ENCODE results near the gene FBL.
"Not testable (repeated sequence)": the region's sequence is repeated elsewhere in the genome, so short reads cannot be mapped to it uniquely, and the experiment has no call there.

FBL gene

DNA sequence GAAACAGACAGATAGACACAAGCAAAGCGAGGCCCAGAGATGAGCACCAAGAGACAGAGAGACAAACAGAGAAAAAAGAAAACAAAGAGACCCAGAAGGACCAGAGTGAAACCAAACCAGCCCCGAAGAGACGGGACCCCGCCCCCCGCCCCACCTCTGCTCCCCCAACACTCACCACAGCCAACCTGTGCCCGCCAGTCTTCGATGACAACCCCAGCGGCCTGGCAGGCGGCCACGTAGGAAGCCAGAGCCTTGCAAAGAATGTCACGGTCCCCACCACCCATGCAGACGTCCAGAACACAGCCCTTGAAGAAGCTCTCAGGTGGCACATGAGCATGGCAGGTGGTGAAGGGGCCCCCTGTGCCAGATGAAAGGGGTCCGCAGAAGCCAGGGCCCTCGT, 31.3 kb upstream of the FBL start:
- ATAC-seq, DNase-seq: not testable (repeated sequence)

DNA sequence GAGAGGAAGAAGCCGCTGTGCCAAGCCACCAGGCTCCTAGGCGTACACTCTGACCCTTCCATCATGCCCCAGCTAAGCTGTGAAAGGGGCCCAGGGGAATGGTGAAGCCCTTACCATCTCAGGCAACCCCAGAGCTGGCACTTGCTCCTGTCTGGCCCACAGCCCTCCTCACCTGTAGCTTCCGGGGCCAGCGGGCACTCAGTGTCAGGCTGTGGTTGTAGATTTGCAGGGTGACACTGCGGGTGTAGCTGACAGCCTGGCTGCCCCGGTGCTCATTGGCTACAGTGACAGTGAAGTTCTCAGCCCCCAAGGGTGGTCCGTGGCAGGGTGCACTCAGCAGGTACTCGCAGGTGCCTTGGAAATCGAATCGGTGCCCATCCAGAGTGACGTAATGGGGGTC, 30.3 kb upstream of the FBL start:
- not testable (repeated sequence) for DNase-seq, ATAC-seq

DNA sequence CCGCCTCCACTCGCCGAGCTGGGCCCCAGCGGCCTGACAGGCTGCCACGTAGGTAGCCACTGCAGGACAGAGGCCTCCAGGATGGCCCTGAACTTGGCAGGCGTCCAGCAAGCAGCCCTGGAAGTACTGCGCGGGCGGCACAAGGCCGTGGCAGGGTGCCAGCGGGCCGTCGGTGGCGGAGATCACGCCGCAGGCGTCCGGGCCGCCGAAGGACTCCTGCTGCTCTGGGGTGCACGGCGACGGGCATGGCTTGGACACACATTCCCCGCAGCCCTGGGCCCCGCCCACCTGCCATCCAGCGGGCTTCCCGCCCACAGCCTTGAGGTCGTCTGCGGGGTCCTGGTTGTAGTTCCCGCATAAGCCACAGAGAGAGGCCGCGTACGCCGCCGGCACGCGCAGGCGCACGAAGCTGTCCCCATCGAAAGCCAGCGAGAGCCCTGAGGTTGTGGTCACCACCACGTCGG, 29.3 kb upstream of the FBL start:
- not testable (repeated sequence) for ATAC-seq, DNase-seq

DNA sequence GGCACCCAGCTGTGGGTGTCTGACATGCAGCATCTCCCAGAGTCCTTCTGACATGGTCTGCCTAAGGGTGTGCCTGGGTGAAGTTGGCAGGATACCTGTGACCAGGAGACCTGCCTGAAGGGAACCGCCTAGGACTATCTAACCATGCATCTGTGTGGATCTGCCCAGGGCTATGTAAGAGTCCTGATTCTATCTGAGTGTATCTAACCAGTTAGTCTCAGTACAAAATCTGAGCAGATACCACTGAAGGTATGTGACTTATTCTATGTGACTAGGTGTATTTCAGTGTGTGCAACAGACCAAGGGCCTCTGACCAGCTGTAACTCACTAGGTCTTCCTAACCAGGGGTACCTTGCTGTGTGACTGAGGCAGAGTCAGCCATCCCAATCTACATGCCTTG, 28.2 kb upstream of the FBL start:
- DNase-seq = no peak
- ATAC-seq = no peak

DNA sequence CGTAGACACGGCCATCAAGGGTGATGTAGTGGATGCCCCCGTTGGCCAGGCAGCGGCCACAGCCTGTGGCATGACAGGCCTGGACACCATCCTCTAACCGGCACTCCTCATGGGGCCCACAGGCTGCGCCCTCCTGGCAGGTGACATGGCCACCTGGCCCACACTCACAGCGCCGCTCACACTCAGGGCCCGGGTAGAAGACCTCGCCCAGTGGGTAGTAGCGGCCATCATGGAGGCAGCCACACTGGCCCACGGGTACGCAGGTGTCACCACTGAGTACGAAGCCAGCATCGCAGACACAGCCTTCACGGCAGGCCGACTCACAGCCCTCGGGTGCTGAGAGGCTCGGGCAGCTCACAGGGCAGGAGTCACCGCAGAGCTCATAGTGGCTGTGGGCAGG, 27.2 kb upstream of the FBL start:
- ATAC-seq (no peak), DNase-seq (no peak)

DNA sequence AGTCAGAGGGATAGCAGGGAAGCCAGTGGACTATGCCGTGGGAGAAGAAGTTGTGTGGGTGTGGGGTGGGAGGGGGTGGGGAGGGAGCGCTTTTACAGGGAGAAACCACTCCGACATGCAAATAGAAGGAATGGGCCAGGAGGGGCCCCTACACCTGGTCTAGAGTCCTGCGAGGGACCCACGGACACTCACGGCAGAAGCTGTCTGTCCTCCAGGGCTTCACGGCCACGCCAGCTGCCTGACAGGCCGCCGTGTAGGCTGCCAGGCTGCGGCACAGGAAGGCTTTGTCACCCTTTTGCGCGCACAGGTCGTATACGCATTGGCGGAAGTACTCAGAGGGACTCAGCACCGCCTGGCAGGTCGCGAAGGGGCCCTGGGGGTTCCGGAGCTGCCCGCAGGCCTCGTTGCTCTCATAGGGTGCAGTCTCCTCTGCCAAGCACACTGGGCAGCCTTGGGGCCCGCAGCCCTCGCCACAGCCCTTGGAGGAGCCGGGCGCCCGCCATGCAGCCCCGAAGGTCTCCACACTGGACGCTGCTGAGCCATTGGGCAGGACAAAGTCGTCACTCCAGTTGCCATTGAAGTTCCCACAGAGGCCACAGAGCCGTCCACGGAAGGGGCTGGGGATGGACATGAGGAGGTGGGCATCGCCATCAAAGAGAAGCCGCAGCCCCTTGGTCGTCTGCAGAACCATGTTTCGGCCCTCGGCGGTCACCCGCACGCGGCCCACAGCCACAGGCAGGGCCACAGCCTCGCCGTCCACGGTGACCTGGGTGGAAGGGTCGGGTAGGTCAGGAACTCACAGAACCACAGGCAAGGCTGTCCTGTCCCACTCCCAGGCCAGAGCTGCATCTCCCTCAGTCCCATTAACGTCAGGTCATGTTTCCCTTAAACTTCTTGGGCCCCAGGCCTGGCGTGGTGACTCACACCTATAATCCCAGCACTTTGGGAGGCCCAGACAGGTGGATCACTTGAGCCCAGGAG, 26.0 kb upstream of the FBL start:
- no peak for DNase-seq
- no peak for ATAC-seq

DNA sequence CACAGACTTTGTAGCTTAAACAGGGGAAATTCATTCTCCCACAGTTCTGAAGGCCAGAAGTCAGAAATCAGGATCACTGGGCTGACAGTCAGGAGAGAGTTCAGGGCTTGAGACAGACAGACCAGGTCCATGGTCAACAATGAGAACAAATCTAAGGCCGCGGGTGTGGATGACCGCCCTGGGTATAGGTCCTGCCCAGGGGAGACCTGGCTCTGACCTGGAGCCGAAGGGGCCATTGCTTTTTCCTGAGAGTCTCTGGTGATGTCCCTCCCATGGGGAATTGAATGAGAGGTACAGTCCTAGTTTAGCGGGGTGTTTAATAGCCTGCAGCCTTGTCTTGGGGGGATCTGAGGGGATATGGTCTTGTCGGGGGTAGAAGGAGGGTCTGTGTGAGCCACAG, 25.2 kb upstream of the FBL start:
- DNase-seq (no peak), ATAC-seq (no peak)

DNA sequence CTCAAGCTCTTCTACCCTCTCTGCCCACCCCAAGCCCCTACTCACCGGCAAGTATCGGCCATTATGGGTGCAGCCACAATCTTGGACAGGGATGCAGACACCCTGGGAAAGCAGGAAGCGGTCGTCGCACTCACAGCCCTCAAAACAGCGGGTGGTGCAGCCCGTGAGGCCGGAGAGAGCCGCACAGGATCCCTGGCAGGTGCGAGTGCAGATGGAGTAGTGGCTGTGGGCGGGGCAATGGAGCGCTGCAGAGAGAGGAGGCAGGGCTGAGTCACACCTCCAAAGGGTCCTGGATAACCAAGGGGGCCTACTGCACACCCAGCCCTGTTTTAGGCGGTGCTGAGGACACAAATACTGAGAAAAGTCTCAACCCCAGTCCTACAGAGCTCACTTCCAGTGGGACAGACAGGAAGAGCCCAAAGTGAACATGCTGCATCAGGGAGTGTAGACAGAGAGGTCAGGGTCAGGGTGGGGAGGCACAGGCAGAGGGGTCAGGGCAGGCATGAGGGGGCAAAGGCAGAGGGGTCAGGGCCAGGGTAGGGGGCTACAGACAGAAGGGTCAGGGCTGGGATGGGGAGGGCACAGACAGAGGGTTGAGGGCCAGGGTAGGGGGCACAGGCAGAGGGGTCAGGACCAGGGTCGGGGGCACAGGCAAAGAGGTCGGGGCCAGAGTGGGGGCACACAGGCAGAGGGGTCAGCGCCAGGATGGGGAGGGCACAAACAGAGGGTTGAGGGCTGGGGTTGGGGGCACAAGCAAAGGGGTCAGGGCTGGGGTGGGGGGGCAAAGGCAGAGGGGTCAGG, 24.2 kb upstream of the FBL start:
- ATAC-seq = no peak
- DNase-seq = no peak

DNA sequence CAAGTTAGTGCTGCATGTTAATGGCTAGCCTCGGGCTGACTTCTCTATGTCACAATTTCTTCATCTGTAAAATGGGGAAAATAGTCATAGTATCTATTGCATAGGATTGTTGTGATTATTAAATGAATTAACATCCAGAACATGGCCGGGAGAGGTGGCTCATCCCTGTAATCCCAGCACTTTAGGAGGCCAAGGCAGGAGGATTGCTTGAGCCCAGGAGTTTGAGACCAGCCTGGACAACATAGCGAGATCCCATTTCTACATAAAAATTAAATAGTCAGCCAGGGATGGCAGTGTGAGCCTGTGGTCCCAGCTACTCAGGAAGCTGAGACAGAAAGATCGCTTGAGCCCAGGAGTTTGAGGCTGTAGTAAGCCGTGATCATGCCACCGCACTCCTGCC, 21.8 kb upstream of the FBL start:
- DNase-seq (no peak), ATAC-seq (no peak)

DNA sequence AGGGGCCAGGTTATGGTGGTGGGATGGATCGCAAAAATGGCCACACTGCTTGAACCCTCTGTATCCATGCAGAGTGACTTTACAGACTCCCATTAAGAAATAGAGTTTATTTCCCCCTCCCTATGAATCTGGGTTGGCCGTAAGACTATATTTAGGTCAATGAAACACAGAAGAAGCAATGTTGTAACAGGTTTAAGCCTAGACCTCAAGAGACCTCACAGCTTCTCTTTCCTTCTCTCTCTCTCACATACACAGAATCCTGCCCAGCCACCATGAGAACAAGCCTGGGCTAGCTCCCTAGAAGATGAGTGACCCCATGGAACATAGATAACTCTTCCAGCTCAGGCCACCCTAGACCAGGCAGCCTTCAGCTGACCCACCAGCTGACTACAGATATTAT, 21.0 kb upstream of the FBL start:
- DNase-seq = no peak
- ATAC-seq = no peak

DNA sequence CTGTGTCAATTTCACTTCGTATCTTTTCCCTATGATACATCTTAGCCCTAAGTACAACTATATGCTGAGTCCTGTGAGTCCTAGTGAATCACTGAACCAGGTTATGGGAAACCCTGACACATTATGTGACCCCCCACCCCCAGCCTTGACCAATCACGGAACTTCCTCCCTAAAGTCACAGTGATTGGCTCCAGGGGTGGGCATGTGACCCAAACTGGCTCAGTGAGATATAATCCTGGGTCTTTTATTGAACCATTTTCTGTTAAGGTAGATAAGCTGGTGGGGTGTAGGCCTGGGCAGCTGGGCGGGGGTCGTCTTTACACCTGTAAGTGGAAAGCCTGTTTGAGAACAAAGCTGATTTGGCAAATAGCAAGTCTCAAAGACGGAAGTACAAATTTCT, 19.8 kb upstream of the FBL start:
- ATAC-seq = peak; percentile 40

DNA sequence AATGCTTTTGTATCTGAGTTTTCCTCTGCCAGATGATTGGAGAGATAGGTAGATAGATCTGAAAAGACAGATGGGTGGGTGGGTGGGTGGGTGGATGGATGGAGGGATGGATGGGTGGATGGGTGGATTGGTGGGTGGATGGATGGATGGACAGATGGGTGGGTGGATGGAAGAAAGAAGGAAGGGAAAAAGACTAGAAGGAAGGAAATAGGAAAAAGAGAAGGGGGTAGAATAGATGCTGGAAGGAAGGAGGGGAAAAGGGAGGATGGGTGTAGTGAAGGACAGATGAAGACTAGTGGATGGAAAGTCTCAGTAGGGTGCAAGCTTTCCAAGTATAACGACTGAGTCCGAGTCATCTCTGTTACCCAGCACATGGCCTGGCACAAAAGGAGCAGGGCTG, 19.0 kb upstream of the FBL start:
- DNase-seq = no peak
- ATAC-seq = no peak

More for the DNA sequence above, 19.8 kb upstream of the FBL start:
- DNase-seq = no peak

DNA sequence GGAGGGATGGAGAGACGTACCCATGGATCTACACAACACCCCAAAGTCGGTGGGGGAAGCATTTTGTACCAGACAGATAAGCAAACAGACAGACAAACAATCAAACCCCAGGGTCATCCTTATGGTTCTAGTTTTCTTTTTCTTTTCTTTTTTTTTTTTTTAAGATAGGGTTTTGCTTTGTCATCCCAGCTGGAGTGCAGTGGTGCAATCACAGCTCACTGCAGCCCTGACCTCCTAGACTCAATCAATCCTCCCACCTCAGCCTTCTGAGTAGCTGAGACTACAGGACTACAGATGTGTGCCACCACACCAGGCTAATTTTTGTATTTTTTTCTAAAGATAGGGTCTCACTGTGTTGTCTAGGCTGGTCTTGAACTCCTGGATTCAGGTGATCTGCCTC, 17.9 kb upstream of the FBL start:
- ATAC-seq (no peak), DNase-seq (no peak)

DNA sequence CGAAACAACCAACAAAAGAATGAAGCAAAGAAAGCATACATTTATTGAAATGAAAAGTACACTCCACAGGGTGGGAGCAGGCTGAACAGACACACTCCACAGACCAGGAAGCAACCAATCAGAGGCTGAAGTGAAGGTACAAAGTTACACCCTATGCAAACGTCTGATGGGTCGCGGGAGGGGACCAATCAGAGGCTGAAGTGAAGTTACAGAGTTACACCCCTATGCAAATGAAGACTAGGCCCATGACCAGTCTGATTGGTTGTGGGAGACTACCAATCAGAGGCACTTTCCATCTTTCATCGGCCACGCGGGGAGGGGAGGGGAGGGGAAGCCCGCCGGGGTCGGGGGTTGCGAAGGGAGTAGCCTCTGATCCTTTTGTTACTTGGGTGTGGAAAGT, 12.4 kb upstream of the FBL start:
- DNase-seq (no peak), ATAC-seq (no peak)

DNA sequence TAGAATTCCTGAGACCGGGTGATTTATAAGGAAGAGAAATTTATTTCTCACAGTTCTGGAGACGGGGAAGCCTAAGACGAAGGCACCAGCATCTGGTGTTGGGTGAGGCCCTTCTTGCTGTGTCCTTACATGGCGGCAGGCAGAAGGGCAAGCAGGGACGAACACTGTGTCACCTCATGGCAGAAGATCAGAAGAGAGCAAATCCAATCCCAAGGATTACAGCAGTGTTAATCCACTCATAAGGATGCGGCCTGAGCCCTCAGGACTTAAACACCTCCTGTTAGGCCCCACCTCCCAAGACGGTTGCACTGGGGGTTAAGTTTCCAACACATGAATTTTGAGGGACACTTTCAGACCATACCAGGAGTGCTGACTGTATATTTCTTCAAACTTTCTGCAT, 6.7 kb upstream of the FBL start:
- no peak for DNase-seq
- no peak for ATAC-seq

DNA sequence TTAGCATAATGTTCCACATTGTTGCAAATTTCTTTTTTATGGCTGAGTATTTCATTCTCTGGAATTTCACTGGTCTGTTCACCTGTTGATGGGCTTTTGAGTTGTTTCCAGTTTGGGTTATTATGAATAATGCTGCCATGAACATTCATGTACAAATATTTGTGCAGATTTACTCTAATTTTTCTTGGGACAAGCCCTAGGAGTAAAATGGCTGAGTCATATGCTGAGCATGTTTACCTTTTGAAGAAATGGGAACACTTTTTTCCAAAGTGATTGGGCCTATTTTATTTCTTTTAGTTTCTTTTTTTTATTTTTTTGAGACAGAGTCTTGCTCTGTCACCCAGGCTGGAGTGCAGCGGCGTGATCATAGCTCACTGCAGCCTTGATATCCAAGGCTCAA, 4.7 kb upstream of the FBL start:
- DNase-seq (no peak), ATAC-seq (no peak)

DNA sequence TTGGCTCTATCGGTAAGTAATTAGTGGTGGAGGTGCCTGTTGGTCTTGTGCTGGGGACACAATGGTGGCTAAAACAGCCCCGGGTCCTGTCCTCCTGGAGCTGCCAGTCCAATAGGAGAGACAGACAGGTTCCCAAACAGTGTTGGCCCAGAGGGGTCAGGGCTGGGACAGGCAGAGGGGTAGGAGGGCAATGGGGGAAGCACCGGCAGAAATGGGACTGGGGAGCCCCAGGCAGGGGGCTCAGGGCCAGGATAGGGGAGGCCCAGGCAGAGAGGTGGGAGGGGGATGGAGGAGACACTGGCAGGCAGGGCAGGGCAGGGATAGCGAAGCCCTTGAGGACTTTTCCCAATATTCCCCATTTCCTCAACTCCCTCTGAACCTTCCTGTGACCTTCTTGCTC, 2.2 kb upstream of the FBL start:
- ATAC-seq (no peak), DNase-seq (no peak)

DNA sequence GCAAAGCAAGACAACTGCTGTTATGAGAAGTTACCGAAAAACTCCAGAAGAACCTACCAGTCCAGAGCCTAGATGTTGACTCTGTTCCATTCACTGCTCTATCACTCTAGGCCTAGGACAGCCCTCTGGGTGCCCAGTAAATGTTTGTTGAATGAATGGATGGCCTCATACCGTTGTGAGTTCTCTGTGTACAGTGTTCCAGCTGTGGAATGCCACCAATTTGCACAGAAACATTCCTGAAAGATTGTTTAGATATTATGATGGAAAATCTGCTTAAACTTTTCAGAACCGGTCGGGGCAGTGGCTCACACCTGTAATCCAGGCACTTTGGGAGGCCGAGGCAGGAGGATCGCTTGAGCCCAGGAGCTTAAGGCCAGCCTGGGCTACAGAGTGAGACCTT, 1.3 kb upstream of the FBL start:
- DNase-seq (no peak), ATAC-seq (no peak)

DNA sequence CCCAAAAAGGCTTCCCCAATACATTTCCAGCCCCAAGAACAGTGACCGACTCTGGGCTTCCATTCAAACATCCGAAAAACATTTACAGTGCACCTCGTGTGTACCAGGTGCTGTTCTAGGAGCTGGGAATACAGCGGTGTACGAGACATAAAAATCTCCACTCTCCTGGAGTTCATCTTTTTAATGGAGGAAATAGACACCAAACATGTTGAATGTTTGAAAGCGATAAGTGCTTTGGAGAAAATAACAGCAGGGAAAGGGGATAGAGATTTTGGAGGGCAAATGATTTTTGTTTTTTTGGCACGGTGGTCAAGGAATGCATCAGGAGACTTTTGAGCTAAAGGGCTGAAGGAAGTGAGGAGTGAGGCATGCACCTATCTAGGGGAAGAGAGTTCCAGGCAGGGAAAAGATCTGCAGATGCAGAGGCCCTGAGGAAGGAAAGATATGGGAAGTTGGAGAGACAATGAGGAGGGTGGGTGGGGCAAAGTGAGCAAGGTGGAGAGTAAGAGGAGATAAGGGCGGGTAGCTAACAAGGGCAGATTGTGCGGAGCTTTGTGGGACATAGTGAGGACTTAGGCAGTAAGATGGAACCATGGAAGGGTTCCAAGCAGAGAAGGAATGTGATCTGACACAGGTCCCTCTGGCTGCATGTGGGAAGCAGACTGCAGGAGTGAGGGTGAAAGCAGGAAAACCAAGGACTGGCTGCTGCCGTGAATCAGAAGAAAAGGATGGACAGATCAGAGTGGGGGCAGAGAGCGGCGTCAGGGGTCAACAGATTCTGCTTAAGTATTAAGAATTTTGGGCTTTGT, 703 bp upstream of the FBL start:
- ATAC-seq (no peak), DNase-seq (no peak)

DNA sequence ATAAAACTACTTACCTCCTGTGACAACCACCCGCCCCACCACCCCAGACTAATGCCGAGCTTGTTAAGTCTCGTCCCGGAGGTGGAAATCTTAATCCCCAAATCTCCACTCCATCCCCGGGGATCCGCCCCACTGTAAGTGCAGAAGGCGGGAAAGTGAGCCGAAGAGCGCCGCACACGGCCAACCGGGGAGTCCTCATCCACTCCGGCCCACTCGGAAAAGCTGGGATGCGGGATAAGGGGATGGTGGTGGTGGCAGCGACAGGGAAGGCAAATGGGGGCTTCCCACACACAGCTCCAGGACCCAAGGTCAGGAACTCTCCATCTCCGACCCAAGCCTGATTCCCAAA, 621 bp downstream of the FBL start:
- DNase-seq = peak; percentile 32
- no peak for ATAC-seq

DNA sequence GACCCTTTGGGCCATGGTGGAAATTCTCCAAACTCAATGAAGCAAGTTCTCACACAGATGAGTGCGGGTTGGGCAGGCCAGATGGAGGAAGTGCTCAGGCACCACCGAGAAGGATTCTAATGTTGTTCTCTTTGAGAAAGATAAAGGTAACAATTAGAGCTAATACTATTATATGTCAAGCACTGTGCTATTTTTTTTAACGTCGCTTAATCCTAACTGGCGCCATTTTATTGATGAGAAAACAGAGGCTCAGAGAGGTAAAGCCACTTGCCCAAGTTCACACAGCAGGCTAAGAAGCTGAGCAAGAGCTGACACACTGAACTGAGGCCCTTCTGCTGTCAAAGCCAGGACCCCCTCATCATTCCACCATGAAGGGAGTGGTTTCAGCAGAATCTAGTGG, 1.0 kb downstream of the FBL start:
- ATAC-seq (no peak), DNase-seq (no peak)
